Measurements from ENCODE around the gene HOXC10. TPM values are rescaled to one million over a fixed set of nuclear protein-coding genes. Genes with fewer than 3 reads are reported as not detected.

The HOXC10 gene
- total and polyA plus RNA-seq, 3 donors from 2014 or later: 1.4 to 4.3 (median 2.6) TPM

DNA sequence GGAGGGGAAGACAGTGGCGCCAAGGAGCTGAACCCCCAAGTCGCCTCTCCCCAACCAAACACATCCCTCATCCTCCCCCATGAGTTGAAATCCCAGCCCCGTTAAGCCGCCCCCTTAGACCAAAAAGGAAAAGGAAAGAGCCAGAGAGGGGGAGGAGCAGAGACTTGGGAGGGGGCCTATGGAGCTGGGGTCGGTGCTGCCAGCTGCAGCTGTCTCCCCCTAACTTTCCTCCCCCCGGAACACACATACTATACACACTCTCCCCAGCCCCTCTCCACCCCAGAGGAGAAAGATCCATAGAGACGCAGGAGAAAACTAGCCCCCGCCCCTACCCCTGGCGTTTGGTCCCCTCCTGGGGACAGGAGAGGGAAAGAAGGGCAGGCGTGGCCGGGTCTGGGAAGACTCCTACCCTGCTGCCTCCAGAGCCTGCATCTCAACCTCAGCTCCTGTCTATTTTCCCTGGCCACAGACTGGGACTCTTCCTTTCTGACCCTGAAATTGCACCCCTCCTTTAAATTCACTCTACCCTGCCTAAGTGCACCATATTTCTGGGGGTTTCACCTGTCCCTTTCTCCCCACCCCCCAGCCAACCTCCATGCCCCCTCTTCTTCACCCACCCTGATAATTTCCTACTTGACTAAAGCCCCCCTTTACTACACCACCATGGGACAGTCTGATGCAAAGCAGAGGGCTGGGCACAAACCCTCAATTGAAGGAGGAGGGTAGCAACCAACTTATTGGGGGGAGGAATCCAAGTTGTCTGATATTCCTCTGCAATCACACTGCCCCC, 13.4 kb downstream of the HOXC10 start:
- intact Hi-C loops (cut with DNase I; ENCODE audit: low total_unique reads): no loop called here
- Histone ChIP-seq H3K27ac (no peak overlapping the region), H3K4me3 (no peak overlapping the region), H3K9me3 (no peaks in the 10 kb centered on the region), H3K27me3 (peaks cover 3% of the 10 kb centered on the region), H3K36me3 (ENCODE audit: low read depth, missing control alignments) (no peaks in the 10 kb centered on the region), H3K4me1 (peaks cover 40% of the 10 kb centered on the region)
- WGBS, 2 donors: 32 to 34% methylated on average over 8 to 11 of the region's 11 CpGs
- no peak for DNase-seq
- TF ChIP-seq, protein P1, sequence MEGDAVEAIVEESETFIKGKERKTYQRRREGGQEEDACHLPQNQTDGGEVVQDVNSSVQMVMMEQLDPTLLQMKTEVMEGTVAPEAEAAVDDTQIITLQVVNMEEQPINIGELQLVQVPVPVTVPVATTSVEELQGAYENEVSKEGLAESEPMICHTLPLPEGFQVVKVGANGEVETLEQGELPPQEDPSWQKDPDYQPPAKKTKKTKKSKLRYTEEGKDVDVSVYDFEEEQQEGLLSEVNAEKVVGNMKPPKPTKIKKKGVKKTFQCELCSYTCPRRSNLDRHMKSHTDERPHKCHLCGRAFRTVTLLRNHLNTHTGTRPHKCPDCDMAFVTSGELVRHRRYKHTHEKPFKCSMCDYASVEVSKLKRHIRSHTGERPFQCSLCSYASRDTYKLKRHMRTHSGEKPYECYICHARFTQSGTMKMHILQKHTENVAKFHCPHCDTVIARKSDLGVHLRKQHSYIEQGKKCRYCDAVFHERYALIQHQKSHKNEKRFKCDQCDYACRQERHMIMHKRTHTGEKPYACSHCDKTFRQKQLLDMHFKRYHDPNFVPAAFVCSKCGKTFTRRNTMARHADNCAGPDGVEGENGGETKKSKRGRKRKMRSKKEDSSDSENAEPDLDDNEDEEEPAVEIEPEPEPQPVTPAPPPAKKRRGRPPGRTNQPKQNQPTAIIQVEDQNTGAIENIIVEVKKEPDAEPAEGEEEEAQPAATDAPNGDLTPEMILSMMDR (IDR thresholded peaks at IDR 0.05): no peak
- no peak for TF ChIP-seq POLR2A (IDR thresholded peaks at IDR 0.05)

DNA sequence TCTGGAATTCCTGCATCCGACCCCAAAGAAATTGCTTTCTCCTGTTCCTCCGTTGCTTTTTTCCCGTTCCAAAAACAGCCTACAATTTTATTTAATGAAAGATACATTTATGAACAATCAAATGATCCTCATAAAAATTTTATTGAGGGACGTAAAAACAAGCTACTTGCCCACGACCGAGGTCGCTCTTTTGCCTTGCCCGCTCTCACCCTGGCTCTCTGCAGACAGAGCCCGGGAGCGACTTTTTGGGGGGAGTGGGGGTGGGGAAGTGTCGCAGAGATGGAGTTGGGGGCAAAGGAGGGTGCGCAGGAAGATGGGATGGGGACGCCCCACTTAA, 13.9 kb downstream of the HOXC10 start:
- TF ChIP-seq, protein P1 (IDR thresholded peaks at IDR 0.05): no peak
- no peak for TF ChIP-seq POLR2A (IDR thresholded peaks at IDR 0.05)
- H3K36me3 ChIP-seq (ENCODE audit: low read depth, missing control alignments): no peaks in the 10 kb centered on the region
- no peak overlapping the region for H3K4me3 ChIP-seq
- no peak overlapping the region for H3K27ac ChIP-seq
- 16 to 18% methylated on average over 13 of the region's 13 CpGs for WGBS, 2 donors
- intact Hi-C loops (cut with DNase I; ENCODE audit: low total_unique reads): no loop called here
- no peaks in the 10 kb centered on the region for H3K9me3 ChIP-seq
- no peak for DNase-seq
- peaks cover 40% of the 10 kb centered on the region for H3K4me1 ChIP-seq
- peaks cover 3% of the 10 kb centered on the region for H3K27me3 ChIP-seq

DNA sequence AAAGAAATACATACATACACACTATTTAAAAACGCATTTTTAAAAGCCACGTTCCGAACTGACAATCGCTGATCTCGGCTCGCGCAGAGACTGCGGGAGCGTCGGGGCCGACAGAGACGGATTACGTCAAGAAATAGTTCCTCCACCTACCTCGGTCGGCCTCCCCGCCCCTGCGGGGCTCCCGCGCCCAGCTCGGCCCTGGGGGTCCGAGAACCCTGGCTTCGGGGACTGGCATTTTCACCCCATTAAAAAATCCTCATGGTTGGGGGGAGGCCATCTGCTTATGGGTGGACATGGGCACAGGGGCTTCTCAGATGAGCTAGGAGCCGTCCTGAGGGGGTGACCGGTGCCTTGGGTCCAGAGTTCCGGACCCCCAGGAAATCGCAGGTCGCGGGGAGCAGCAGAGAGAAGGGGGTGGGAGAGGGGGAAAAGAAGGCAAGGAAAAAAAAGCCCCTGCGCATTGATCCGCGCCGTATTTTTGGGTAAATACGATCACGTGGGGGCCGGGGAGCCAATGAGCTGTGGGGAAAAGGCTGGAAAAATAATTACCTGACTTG, 14.7 kb downstream of the HOXC10 start:
- H3K27ac ChIP-seq: peak overlapping the region; percentile 37 to 64

DNA sequence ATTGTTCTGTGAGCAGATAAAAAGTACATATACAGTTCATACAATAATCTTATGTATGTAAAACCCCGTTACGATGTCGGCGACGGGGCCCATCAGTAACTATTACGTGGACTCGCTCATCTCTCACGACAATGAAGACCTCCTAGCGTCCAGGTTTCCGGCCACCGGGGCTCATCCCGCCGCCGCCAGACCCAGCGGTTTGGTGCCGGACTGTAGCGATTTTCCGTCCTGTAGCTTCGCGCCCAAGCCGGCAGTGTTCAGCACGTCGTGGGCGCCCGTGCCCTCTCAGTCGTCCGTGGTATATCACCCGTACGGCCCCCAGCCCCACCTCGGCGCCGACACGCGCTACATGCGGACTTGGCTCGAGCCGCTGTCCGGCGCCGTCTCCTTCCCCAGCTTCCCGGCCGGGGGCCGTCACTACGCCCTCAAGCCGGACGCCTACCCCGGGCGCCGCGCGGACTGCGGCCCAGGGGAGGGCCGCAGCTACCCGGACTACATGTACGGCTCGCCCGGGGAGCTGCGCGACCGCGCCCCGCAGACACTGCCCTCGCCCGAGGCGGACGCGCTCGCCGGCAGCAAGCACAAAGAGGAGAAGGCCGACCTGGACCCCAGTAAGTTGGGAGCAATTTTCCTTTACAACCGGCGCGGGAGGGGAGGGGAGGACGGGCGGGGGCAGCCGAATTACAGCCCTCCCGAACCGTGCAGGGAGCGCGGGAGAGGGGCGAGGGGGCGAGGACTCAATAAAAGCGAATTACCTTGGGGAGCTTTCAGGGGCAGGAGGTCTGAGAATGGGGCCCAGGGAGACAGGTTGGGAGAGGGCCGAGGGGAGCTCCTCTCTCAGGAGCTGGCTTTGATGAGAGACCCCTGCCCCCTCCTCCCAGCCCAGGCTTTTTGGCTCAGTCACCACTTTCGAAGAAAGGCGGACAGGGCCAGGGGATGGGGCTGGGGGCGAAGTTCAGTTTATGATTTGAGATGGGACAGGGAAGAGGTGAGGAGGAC, 15.5 kb downstream of the HOXC10 start, which contains the start of gene HOXC9:
Gene HOXC9 (plus strand): TSS at position 46 of the 999 bp plus-strand sequence. CDS start 28 bp downstream, at position 74.
- Histone ChIP-seq H3K4me1 (peaks cover 28% of the 10 kb centered on the region), H3K9me3 (no peaks in the 10 kb centered on the region), H3K27me3 (no peaks in the 10 kb centered on the region), H3K4me3 (peak within 1 kb of the TSS; percentile 59 to 72), H3K36me3 (ENCODE audit: low read depth, missing control alignments) (no peaks in the 10 kb centered on the region), H3K27ac (peak within 1 kb of the TSS; percentile 37 to 64)
- 2 to 4% methylated on average over 45 to 87 of the region's 87 CpGs for WGBS, 2 donors
- TF ChIP-seq, protein P1 (IDR thresholded peaks at IDR 0.05): no peak
- TF ChIP-seq POLR2A (IDR thresholded peaks at IDR 0.05): no peak
- intact Hi-C loops (cut with DNase I; ENCODE audit: low total_unique reads): loop anchor here (5.0 kb wide), 1 partner anchor 207 kb away; no protein-coding TSS in a partner anchor
- DNase-seq: no peak

More for the DNA sequence above, 14.7 kb downstream of the HOXC10 start:
- intact Hi-C loops (cut with DNase I; ENCODE audit: low total_unique reads): loop anchor here (5.0 kb wide), 1 partner anchor 208 kb away; no protein-coding TSS in a partner anchor
- peak; percentile 80 for DNase-seq
- Histone ChIP-seq H3K9me3 (no peaks in the 10 kb centered on the region), H3K4me1 (peaks cover 34% of the 10 kb centered on the region), H3K36me3 (ENCODE audit: low read depth, missing control alignments) (no peaks in the 10 kb centered on the region), H3K27me3 (no peaks in the 10 kb centered on the region), H3K4me3 (peak overlapping the region; percentile 59 to 72)
- no peak for TF ChIP-seq POLR2A (IDR thresholded peaks at IDR 0.05)
- TF ChIP-seq, protein P1 (IDR thresholded peaks at IDR 0.05): no peak
- 1 to 3% methylated on average over 35 of the region's 35 CpGs for WGBS, 2 donors
